T-cell (primary cell): ENCODE measurements around the gene ARL1. TPM values are rescaled to one million over a fixed set of nuclear protein-coding genes. Genes with fewer than 3 reads are reported as not detected.
"Not testable (repeated sequence)": the region's sequence is repeated elsewhere in the genome, so short reads cannot be mapped to it uniquely, and the experiment has no call there.

Experiments
- ATAC-seq, 4 experiments: fragments of 200-7000 bp in 3 of 4; fragments of 150-1000 bp in 1 of 4; cut with Tn5 transposase; replicated peaks in 1 of 4; 1 replicate in 3 of 4; 2 replicates in 1 of 4; pipeline ENCODE4 v1.10.0; 2021; ENCODE audit warnings: moderate library complexity in 3 of 4, mild to moderate bottlenecking in 2 of 4, moderate number of reproducible peaks in 1 of 4
- CTCF ChIA-PET, 2 donors: fragments of 300-600 bp; sonication (Branson Sonifier 250); formaldehyde crosslinking; loops; one replicate each; lab custom pipeline; 2022; ENCODE audit warnings: antibody characterized with exemption in 2 of 2; lab: Charles Lee
- POLR2A ChIA-PET, 2 donors: fragments of 300-600 bp; sonication (Branson Sonifier 250); formaldehyde crosslinking; loops; one replicate each; lab custom pipeline; 2022; ENCODE audit warnings: antibody characterized with exemption in 2 of 2; lab: Charles Lee
- DNase-seq, 35 experiments: peaks; one replicate each; pipeline versions ENCODE4 v3.0.0 to v3.0.0-alpha.2; 2013 to 2023
- H3K27ac ChIP-seq: one replicate; pipeline ENCODE4 v1.5.1; 2013; ENCODE audit warnings: low read length
- H3K27me3 ChIP-seq, 2 experiments: replicated peaks in 1 of 2; 1 replicate in 1 of 2; 2 replicates in 1 of 2; pipeline versions ENCODE4 v1.6.1 to v1.7.0; 2013; ENCODE audit warnings: low read length in 1 of 2, mixed read lengths in 1 of 2; ENCODE audit not compliant: control insufficient read depth in 2 of 2, insufficient read depth in 2 of 2; ENCODE audit errors: extremely low read depth in 1 of 2
- H3K36me3 ChIP-seq, 2 donors: 1 replicate in 1 of 2; 2 replicates in 1 of 2; pipeline versions ENCODE4 v1.6.1 to v1.7.0; 2013; ENCODE audit warnings: low read length in 1 of 2; ENCODE audit not compliant: control insufficient read depth in 2 of 2, insufficient read depth in 1 of 2; ENCODE audit errors: extremely low read depth in 1 of 2
- H3K4me1 ChIP-seq, 2 experiments: 1 replicate in 1 of 2; 2 replicates in 1 of 2; pipeline versions ENCODE4 v1.6.1 to v1.7.0; 2013; ENCODE audit warnings: low read length in 2 of 2, mixed read lengths in 1 of 2; ENCODE audit not compliant: insufficient read depth in 2 of 2, control insufficient read depth in 1 of 2; ENCODE audit errors: extremely low read depth in 1 of 2
- H3K4me3 ChIP-seq, 2 donors: 1 replicate in 1 of 2; 2 replicates in 1 of 2; pipeline versions ENCODE4 v1.5.1 to v1.7.0; 2013; ENCODE audit warnings: mild to moderate bottlenecking in 2 of 2, low read length in 1 of 2, moderate library complexity in 1 of 2; ENCODE audit not compliant: control insufficient read depth in 1 of 2; ENCODE audit errors: extremely low read depth in 1 of 2
- H3K9me3 ChIP-seq: 2 replicates; pipeline ENCODE4 v1.7.0; 2013
- H3K27ac Mint-ChIP-seq, 2 donors: one replicate each; pipeline ENCODE4 v1.8.0; 2020 to 2021; ENCODE audit warnings: mild to moderate bottlenecking in 2 of 2, mixed read lengths in 2 of 2
- H3K27me3 Mint-ChIP-seq, 2 donors: one replicate each; pipeline ENCODE4 v1.8.0; 2021 to 2022; ENCODE audit warnings: mixed read lengths in 2 of 2
- H3K36me3 Mint-ChIP-seq: one replicate; pipeline ENCODE4 v1.8.0; 2021; ENCODE audit warnings: mixed read lengths
- H3K4me1 Mint-ChIP-seq, 3 donors: one replicate each; pipeline ENCODE4 v1.8.0; 2020 to 2022; ENCODE audit warnings: mixed read lengths in 3 of 3, mild to moderate bottlenecking in 1 of 3
- H3K4me3 Mint-ChIP-seq, 3 donors: one replicate each; pipeline ENCODE4 v1.8.0; 2020 to 2022; ENCODE audit warnings: mild to moderate bottlenecking in 3 of 3, mixed read lengths in 3 of 3, moderate library complexity in 3 of 3
- H3K9me3 Mint-ChIP-seq, 3 donors: one replicate each; pipeline ENCODE4 v1.8.0; 2020 to 2022; ENCODE audit warnings: mixed read lengths in 3 of 3
- whole genome bisulfite sequencing: methylation state at CpG from one replicate; pipeline ENCODE4 v1.1.5; 2013; ENCODE audit warnings: missing lambda C conversion rate; ENCODE audit not compliant: insufficient coverage; 5-methylcytosine and 5-hydroxymethylcytosine counted together
- total RNA-seq, 35 experiments: library from RNA in 6 of 35; stranded (reverse) in 6 of 35; fragments of 120-200 nt in 1 of 35; gene quantifications; one replicate each; pipeline versions ENCODE4 v1.2.1 to v1.2.4 and lab custom pipeline; 2013 to 2026

ARL1 gene
- total RNA-seq, 5 donors from 2014 or later (not counting 1 experiment from before 2014, with no cell fraction given), result 27.9 to 36.2 (median 32.3) TPM

- POLR2A ChIA-PET, result not testable (repeated sequence)
- peaks cover 6 to 38% of the 10 kb centered on the region in 2 donors for H3K36me3 ChIP-seq
These were observed 16.4 kb downstream of the ARL1 start for GRCh38 chr12:101391181-101391580.

GRCh38 chr12:101379149-101379548, 28.4 kb downstream of the ARL1 start:
- no peak overlapping the region for H3K4me3 ChIP-seq
- H3K36me3 Mint-ChIP-seq, result peaks cover 57% of the 10 kb centered on the region
- peak overlapping the region in 1 of 2 donors; percentile 11 for H3K27ac Mint-ChIP-seq

More at GRCh38 chr12:101391181-101391580, 16.4 kb downstream of the ARL1 start:
- CTCF ChIA-PET, H3K9me3 ChIP-seq, H3K27me3 Mint-ChIP-seq, H3K27ac ChIP-seq, H3K27ac Mint-ChIP-seq, H3K4me1 Mint-ChIP-seq, DNase-seq, H3K4me3 Mint-ChIP-seq, H3K4me3 ChIP-seq, H3K27me3 ChIP-seq, H3K9me3 Mint-ChIP-seq, ATAC-seq, H3K4me1 ChIP-seq: not testable (repeated sequence)
- WGBS, result no CpG with 5 or more reads among the region's 3 CpGs
- H3K36me3 Mint-ChIP-seq, result peaks cover 59% of the 10 kb centered on the region

GRCh38 chr12:101375573-101375972, 32.0 kb downstream of the ARL1 start:
- Histone ChIP-seq H3K4me1 (no peaks in the 10 kb centered on the region), H3K27me3 (no peaks in the 10 kb centered on the region), H3K36me3 (peaks cover 0 to 67% of the 10 kb centered on the region in 2 donors), H3K27ac (no peak overlapping the region), H3K9me3 (no peaks in the 10 kb centered on the region), H3K4me3 (no peak overlapping the region)
- Mint-ChIP-seq H3K9me3 (no peaks in the 10 kb centered on the region), H3K27me3 (no peaks in the 10 kb centered on the region), H3K36me3 (peaks cover 59% of the 10 kb centered on the region), H3K4me3 (no peak overlapping the region), H3K4me1 (no peaks in the 10 kb centered on the region), H3K27ac (peak overlapping the region; percentile 8 to 41)
- POLR2A ChIA-PET, result no interaction called here
- CTCF ChIA-PET, result no interaction called here
- no CpG with 5 or more reads among the region's 5 CpGs for WGBS
- DNase-seq (no peak), ATAC-seq (no peak)

More at GRCh38 chr12:101379149-101379548, 28.4 kb downstream of the ARL1 start:
- ChIA-PET POLR2A (no interaction called here), CTCF (no interaction called here)
- DNase-seq, result no peak
- Histone ChIP-seq H3K27me3 (no peaks in the 10 kb centered on the region), H3K9me3 (no peaks in the 10 kb centered on the region), H3K4me1 (no peaks in the 10 kb centered on the region), H3K36me3 (peaks cover 5 to 65% of the 10 kb centered on the region in 2 donors), H3K27ac (no peak overlapping the region)
- Mint-ChIP-seq H3K4me1 (no peaks in the 10 kb centered on the region), H3K9me3 (no peaks in the 10 kb centered on the region), H3K27me3 (no peaks in the 10 kb centered on the region), H3K4me3 (no peak overlapping the region)
- no peak for ATAC-seq

GRCh38 chr12:101372431-101372830, 35.1 kb downstream of the ARL1 start:
- no peak for DNase-seq
- no peak for ATAC-seq
- Mint-ChIP-seq H3K4me1 (no peaks in the 10 kb centered on the region), H3K9me3 (no peaks in the 10 kb centered on the region), H3K4me3 (no peak overlapping the region), H3K27me3 (no peaks in the 10 kb centered on the region), H3K27ac (no peak overlapping the region), H3K36me3 (peaks cover 54% of the 10 kb centered on the region)
- Histone ChIP-seq H3K4me3 (no peak overlapping the region), H3K27ac (no peak overlapping the region), H3K36me3 (peaks cover 9 to 70% of the 10 kb centered on the region in 2 donors), H3K27me3 (no peaks in the 10 kb centered on the region), H3K4me1 (no peaks in the 10 kb centered on the region), H3K9me3 (no peaks in the 10 kb centered on the region)
- ChIA-PET POLR2A (no interaction called here), CTCF (no interaction called here)
- no CpG with 5 or more reads among the region's 1 CpG for WGBS

- no peak for ATAC-seq
- Mint-ChIP-seq H3K4me3 (no peak overlapping the region), H3K9me3 (no peaks in the 10 kb centered on the region), H3K27me3 (no peaks in the 10 kb centered on the region), H3K4me1 (no peaks in the 10 kb centered on the region), H3K27ac (no peak overlapping the region), H3K36me3 (peaks cover 64% of the 10 kb centered on the region)
- ChIA-PET POLR2A (interaction anchor here in 1 of 2 donors (0.7 kb wide), 1 partner anchor 130 kb away, joined by 8 read pairs; no protein-coding TSS in a partner anchor), CTCF (no interaction called here)
- H3K9me3 ChIP-seq, result no peaks in the 10 kb centered on the region
- DNase-seq, result no peak
- H3K4me1 ChIP-seq, result no peaks in the 10 kb centered on the region
- H3K4me3 ChIP-seq, result no peak overlapping the region
- 83% methylated on average over 4 of the region's 6 CpGs for WGBS
- no peak overlapping the region for H3K27ac ChIP-seq
- H3K27me3 ChIP-seq, result no peaks in the 10 kb centered on the region
- H3K36me3 ChIP-seq, result peaks cover 15 to 85% of the 10 kb centered on the region in 2 donors
These were observed 39.6 kb downstream of the ARL1 start for GRCh38 chr12:101368016-101368415.

GRCh38 chr12:101361455-101361854, 46.1 kb downstream of the ARL1 start:
- Mint-ChIP-seq H3K27ac (no peak overlapping the region), H3K4me3 (no peak overlapping the region), H3K9me3 (no peaks in the 10 kb centered on the region), H3K36me3 (peaks cover 67% of the 10 kb centered on the region), H3K4me1 (no peaks in the 10 kb centered on the region), H3K27me3 (no peaks in the 10 kb centered on the region)
- CTCF ChIA-PET, result no interaction called here
- no peak for ATAC-seq
- POLR2A ChIA-PET, result no interaction called here
- Histone ChIP-seq H3K36me3 (peaks cover 4 to 65% of the 10 kb centered on the region in 2 donors), H3K4me3 (no peak overlapping the region), H3K27ac (no peak overlapping the region), H3K27me3 (no peaks in the 10 kb centered on the region), H3K9me3 (no peaks in the 10 kb centered on the region), H3K4me1 (no peaks in the 10 kb centered on the region)
- WGBS, result 100% methylated on average over 1 of the region's 8 CpGs
- DNase-seq, result no peak

- Mint-ChIP-seq H3K36me3 (peaks cover 67% of the 10 kb centered on the region), H3K9me3 (no peaks in the 10 kb centered on the region), H3K4me1 (no peaks in the 10 kb centered on the region), H3K27me3 (no peaks in the 10 kb centered on the region), H3K27ac (no peak overlapping the region), H3K4me3 (no peak overlapping the region)
- WGBS, result no CpG with 5 or more reads among the region's 5 CpGs
- Histone ChIP-seq H3K4me3 (no peak overlapping the region), H3K4me1 (no peaks in the 10 kb centered on the region), H3K27ac (no peak overlapping the region), H3K36me3 (peaks cover 9 to 55% of the 10 kb centered on the region in 2 donors), H3K27me3 (no peaks in the 10 kb centered on the region), H3K9me3 (no peaks in the 10 kb centered on the region)
- no peak for DNase-seq
- CTCF ChIA-PET, result no interaction called here
- ATAC-seq, result no peak
- POLR2A ChIA-PET, result no interaction called here
These were observed 50.8 kb downstream of the ARL1 start for GRCh38 chr12:101356794-101357193.
